Inflammatory macrophage treated with lipopolysaccharide for 4 hours (primary cell): ENCODE data around the gene SPART.
"Not testable (repeated sequence)": the region's sequence is repeated elsewhere in the genome, so short reads cannot be mapped to it uniquely, and the experiment has no call there.

ENCODE experiments used
- DNase-seq: peaks from one replicate; pipeline ENCODE4 v3.0.0-alpha.2; 2020

Gene SPART

GRCh38 chr13:36313047-36313969 lies 32.9 kb downstream of the SPART start:
- DNase-seq: no peak

DNA sequence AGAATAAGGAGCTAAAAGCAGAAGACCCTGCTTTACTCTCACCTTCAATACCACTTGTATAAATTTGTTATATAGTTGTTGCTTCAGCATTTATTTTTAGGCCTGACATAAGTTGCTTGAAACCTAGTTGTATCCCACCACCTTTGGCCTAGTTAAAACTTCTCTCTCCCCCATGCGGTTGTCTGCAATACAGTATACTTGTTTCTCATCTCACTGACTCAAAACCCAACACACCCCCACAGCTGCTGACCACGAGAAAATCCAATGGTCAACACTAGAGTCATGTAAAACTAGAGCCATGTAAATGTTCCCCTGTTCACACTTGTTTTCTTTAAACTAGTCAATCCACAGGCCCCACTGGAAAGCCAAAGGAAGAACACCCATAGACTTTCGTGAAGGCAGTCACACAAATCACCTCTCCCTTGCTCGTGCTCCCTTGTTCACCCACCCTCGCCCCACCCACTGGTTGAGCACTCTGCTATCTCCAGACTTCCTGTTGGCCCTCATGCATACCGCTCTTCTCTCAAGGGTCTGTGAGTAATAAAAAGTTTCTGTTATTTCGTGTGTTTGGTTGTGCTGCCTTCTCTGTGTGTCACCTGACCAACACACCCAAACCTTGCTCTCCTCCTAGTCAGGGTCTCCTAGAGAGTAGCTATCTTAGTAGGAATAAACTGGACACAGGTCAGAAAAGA lies 35.6 kb downstream of the SPART start:
- peak; percentile 45 for DNase-seq

- DNase-seq: no peak
Measured at GRCh38 chr13:36302289-36302688, 43.9 kb downstream of the SPART start.

DNA sequence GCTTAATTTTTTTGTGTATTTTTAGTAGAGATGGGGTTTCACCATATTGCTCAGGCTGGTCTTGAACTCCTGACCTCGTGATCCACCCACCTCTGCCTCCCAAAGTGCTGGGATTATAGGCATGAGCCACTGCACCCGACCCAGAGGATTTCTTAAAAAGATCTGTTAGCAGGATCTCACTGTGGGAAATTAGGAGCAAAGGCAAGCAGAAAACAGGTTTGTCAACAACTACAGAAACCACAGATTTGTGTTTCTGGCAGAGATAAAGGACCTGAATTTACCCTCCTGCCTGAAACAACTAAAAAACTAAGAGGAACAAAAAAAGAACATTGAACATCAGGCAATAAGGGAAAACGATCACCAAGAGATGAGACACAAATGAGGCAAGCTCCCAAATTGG lies 46.7 kb downstream of the SPART start:
- not testable (repeated sequence) for DNase-seq

GRCh38 chr13:36298535-36299068 lies 47.6 kb downstream of the SPART start:
- no peak for DNase-seq

DNA sequence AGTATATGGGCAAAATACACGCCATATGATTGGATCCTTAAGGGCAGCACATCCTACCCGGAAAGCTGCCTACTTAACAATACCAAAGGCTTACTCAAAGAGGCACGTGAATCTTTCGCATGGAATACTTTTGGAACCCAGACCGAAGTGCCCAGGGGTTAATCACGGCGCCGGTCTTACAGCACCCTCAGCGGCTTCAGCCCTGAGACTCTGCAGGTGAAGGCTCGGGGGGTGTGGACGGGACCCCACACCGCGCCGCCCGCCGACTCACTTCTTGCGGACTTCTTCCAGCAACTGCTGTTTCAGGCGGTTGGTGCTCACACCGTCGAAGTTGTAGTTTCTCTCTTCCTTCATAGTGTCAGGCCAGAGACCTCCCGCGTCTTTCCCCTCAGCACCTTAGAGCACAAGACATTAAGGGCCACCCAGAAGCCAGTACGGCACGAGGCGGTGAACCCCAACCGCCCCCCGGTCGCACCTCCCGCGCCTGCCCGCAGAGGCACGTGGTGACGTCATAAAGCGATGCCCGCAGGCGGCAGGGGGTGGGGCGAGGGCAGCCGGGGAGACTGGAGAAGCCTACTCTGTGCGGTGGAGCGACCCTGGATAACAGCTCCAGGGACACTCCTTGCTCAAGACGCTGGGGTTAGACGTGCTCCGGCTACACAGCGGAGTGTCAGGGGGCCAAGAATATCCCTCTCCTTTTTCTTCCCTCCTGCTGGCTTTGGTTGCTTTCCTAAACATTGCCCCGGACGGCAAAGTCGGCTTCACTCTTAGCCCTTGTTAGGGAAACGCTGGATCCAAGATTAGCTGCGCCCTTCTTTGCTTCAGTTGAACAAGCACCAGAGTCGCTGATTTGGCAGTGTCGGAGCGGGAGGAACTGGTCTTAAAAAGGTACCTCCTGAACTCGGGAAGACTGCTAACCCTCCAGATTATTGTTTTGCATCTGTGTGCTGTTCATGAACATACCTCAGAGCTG lies 48.5 kb downstream of the SPART start, which contains the start of gene CCDC169:
CCDC169 (minus strand) TSS at position 449 of the 973 bp plus-strand sequence; CDS start at position 354, 95 bp downstream.
- peak; percentile 22 for DNase-seq

- DNase-seq: no peak
Measured at GRCh38 chr13:36294096-36294495, 52.1 kb downstream of the SPART start.

- no peak for DNase-seq
Measured at GRCh38 chr13:36293497-36293896, 52.7 kb downstream of the SPART start.

- no peak for DNase-seq
Measured at GRCh38 chr13:36288794-36289391, 57.3 kb downstream of the SPART start.

GRCh38 chr13:36286006-36286405 lies 60.2 kb downstream of the SPART start:
- no peak for DNase-seq

DNA sequence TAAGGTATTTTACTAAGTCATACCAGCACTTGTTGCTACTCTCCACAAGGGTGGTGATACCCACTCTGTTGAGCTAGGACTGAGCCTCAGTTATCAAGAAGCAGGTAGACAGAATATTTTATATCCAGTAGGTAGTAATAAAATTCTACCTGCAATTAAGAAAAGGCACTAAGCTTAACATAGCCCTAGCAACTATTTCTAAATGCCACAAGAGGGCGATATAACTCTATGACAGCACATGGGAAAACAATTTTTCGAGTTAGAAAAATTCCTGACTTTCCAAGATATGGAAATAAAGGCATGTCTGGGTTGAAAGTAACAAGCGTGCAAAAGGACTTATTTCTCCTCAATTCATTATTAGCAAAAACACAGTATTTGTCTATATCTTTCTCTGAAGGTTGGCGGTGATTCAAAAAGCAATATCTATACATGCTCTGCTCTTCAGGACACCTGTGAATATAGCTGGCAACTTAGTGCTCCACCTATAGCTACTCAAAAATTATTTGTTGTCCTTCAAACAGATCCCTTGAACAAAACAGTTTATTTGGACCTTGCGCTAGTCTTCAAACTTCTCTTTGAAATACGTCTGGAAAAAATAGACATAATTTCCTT lies 63.3 kb downstream of the SPART start:
- peak; percentile 36 for DNase-seq

GRCh38 chr13:36275190-36276002 lies 70.8 kb downstream of the SPART start:
- peak; percentile 69 for DNase-seq

- DNase-seq: no peak
Measured at GRCh38 chr13:36273431-36273830, 72.8 kb downstream of the SPART start.

- DNase-seq: no peak
Measured at GRCh38 chr13:36261976-36262375, 84.2 kb downstream of the SPART start.

GRCh38 chr13:36261011-36261410 lies 85.2 kb downstream of the SPART start:
- DNase-seq: no peak

DNA sequence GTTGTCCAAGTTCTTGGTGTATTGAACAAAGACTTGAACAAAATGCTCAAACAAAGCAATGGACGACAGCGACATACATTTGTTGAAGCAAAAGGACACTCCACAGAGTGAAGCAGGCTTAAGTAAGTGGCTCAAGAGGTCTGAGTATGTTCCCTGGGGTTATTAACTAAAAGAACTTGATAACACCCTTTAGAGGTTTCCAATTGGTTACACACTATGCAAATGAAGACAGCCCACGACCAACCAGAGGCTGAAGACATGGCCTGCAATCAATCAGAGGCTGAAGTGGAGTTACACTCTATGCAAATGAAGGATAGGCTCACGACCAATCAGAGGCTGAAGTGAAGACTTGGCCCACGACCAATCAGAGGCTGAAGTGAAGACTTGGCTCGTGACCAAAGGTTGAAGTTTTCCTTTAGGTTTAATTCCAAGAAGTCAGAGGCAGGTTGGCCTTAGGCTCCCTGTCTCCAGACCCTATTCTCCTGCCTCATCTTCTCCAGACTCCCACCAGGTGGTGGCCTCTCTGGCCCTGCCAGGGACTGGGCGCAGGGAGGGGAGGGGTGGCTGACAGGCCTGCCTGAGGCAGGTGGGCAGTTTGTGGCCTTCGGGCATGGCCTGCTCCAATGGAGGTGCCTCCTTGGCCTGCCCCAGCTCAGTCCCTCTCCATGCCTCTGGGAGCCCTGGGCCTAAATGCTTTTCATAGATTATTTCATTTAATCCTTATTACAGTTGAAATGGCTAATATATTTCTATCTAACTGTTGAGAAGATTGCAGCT lies 86.6 kb downstream of the SPART start:
- DNase-seq: no peak

GRCh38 chr13:36258831-36259230 lies 87.4 kb downstream of the SPART start:
- DNase-seq: no peak
